Vagina (tissue), 2 donors: ENCODE data around the gene LRRC3. TPM values are rescaled to one million over a fixed set of nuclear protein-coding genes. Genes with fewer than 3 reads are reported as not detected.

ENCODE experiments used
- DNase-seq, 2 donors: peaks; one replicate each; pipeline ENCODE4 v3.0.0-alpha.2; 2017; ENCODE audit errors: extremely low spot score in 2 of 2
- H3K27ac ChIP-seq: fragments of 200-600 bp; sonication (generic); one replicate; pipeline ENCODE4 v1.5.1; 2019
- H3K27me3 ChIP-seq: fragments of 200-600 bp; sonication (generic); one replicate; pipeline ENCODE4 v1.5.1; 2019
- H3K36me3 ChIP-seq, 2 donors: fragments of 200-600 bp; sonication (generic); one replicate each; pipeline ENCODE4 v1.5.1; 2017 to 2019
- H3K4me1 ChIP-seq: fragments of 200-600 bp; sonication (generic); one replicate; pipeline ENCODE4 v1.5.1; 2019
- H3K4me3 ChIP-seq, 2 donors: fragments of 200-600 bp; sonication (generic); 1 replicate in 1 of 2; 2 replicates in 1 of 2; pipeline ENCODE4 v1.5.1; 2016 to 2019
- H3K9me3 ChIP-seq: fragments of 200-600 bp; sonication (generic); one replicate; pipeline ENCODE4 v1.5.1; 2019
- POLR2A ChIP-seq, 2 donors: fragments of 450-650 bp; IDR thresholded peaks; one replicate each; pipeline ENCODE4 v1.6.1; 2017; ENCODE audit warnings: antibody characterized with exemption in 2 of 2, mild to moderate bottlenecking in 2 of 2, moderate library complexity in 2 of 2
- POLR2AphosphoS5 ChIP-seq, 2 donors: sonication (generic); formaldehyde crosslinking; IDR thresholded peaks; one replicate each; pipeline ENCODE4 v1.9.0; 2017; ENCODE audit warnings: antibody characterized with exemption in 2 of 2, mild to moderate bottlenecking in 2 of 2, low read depth in 1 of 2; ENCODE audit not compliant: insufficient read depth in 1 of 2
- intact Hi-C: fragments of 100-400 bp; cut with DNase I; formaldehyde crosslinking; loops from one replicate; pipeline ENCODE4 v1.15.1; 2023
- total RNA-seq: library from RNA; depleted of rRNA; stranded (reverse); fragments of >200 nt; gene quantifications from one replicate; pipeline ENCODE4 v1.2.3, GENCODE V29; 2016
- TF ChIP-seq, protein P1 (sequence below), 3 experiments: fragments of 450-650 bp in 2 of 3; fragments of 200-600 bp in 1 of 3; sonication (generic) in 1 of 3; IDR thresholded peaks; one replicate each; pipeline ENCODE4 v1.5.1; 2017 to 2019; ENCODE audit warnings: antibody characterized with exemption in 3 of 3, mild to moderate bottlenecking in 2 of 3, moderate library complexity in 2 of 3

The LRRC3 gene
- total RNA-seq, 1 donor from 2014 or later: 2.5 TPM

DNA sequence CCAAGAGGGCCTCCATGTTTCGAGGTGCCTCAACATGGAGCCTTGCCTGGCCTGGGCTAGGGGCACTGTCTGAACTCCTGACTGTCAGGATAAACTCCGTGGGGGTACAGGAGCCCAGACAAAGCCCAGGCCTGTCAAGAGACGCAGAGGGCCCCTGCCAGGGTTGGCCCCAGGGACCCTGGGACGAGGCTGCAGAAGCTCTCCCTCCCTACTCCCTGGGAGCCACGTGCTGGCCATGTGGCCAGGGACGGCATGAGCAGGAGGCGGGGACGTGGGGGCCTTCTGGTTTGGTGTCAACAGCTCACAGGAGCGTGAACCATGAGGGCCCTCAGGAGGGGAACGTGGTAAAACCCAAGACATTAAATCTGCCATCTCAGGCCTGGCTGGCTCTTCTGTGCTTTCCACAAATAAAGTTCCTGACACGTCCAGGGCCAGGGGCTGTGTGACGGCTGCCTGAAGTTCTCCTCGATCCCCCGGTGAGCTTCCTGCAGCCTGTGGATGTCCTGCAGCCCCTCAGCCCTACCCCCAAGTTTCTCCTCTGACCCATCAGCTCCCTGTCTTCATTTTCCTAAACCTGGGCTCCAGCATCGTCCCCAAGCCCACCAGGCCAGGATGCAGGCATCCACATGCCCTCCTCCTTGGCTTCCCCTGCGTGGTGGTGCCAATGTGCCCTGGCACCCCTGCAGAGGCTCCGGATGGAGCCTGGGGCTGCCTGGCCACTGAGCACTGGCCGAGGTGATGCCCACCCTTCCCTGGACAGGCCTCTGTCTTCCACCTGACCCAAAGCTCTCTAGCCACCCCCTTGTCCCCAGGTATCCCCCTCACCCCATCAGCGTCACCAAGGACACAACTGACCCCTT lies 12.8 kb upstream of the LRRC3 start:
- H3K4me3 ChIP-seq: no peak overlapping the region
- H3K27me3 ChIP-seq: no peaks in the 10 kb centered on the region
- H3K9me3 ChIP-seq: no peaks in the 10 kb centered on the region
- DNase-seq: no peak
- intact Hi-C loops: no loop called here
- no peaks in the 10 kb centered on the region for H3K4me1 ChIP-seq
- TF ChIP-seq, protein P1, sequence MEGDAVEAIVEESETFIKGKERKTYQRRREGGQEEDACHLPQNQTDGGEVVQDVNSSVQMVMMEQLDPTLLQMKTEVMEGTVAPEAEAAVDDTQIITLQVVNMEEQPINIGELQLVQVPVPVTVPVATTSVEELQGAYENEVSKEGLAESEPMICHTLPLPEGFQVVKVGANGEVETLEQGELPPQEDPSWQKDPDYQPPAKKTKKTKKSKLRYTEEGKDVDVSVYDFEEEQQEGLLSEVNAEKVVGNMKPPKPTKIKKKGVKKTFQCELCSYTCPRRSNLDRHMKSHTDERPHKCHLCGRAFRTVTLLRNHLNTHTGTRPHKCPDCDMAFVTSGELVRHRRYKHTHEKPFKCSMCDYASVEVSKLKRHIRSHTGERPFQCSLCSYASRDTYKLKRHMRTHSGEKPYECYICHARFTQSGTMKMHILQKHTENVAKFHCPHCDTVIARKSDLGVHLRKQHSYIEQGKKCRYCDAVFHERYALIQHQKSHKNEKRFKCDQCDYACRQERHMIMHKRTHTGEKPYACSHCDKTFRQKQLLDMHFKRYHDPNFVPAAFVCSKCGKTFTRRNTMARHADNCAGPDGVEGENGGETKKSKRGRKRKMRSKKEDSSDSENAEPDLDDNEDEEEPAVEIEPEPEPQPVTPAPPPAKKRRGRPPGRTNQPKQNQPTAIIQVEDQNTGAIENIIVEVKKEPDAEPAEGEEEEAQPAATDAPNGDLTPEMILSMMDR (IDR thresholded peaks at IDR 0.05): no peak
- TF ChIP-seq POLR2AphosphoS5 (IDR thresholded peaks at IDR 0.05; ENCODE audit: insufficient read depth in 1 of 2, low read depth in 1 of 2): no peak
- no peak for TF ChIP-seq POLR2A (IDR thresholded peaks at IDR 0.05)
- no peaks in the 10 kb centered on the region for H3K36me3 ChIP-seq
- no peak overlapping the region for H3K27ac ChIP-seq

DNA sequence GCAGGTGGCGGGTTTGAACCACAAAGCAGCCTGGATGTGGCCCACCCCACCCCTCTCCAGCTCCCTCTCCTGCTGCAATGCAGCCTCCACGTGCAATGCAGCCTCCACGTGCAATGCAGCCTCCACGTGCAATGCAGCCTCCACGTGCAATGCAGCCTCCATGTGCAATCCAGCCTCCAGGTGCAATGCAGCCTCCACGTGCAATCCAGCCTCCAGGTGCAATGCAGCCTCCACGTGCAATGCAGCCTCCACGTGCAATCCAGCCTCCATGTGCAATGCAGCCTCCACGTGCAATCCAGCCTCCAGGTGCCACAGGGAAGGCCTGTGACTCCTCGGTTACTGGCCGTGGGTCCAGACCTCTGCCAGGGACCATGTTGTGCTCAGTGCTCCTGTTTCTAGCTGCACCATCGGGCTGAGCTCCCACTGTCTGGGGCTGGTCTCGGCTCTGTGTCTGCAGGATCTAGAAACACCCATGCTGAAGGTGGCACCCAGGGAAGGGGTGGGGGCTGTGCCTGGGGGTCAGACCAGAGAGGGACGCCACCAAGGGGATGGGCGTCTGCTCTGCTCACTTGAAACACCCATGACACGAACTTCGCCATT lies 11.9 kb upstream of the LRRC3 start:
- no peaks in the 10 kb centered on the region for H3K27me3 ChIP-seq
- intact Hi-C loops: no loop called here
- H3K4me3 ChIP-seq: no peak overlapping the region
- no peaks in the 10 kb centered on the region for H3K9me3 ChIP-seq
- TF ChIP-seq POLR2A (IDR thresholded peaks at IDR 0.05) (no peak), POLR2AphosphoS5 (IDR thresholded peaks at IDR 0.05; ENCODE audit: insufficient read depth in 1 of 2, low read depth in 1 of 2) (no peak)
- TF ChIP-seq, protein P1 (IDR thresholded peaks at IDR 0.05): no peak
- no peaks in the 10 kb centered on the region for H3K36me3 ChIP-seq
- no peak for DNase-seq
- H3K4me1 ChIP-seq: no peaks in the 10 kb centered on the region
- H3K27ac ChIP-seq: no peak overlapping the region

DNA sequence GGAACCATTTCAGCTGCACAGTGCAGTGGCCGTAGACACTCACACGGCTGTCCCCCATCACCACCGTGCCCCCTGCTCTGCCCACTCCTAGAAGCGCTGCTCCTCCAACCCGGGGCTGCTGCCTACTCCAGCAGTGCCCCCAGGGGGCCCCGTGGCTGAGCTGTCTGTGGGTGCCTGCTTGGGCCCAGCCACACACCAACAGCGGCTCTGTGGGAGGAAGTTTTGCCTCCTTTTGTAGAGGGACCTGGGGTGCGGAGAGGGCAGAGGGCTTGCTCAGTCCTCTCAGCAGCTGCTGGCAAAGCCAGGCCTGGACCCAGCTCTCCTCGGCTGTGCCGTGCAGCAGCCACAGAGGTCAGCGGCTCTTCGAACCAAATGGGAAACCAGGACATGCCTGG lies 11.4 kb upstream of the LRRC3 start:
- TF ChIP-seq POLR2A (IDR thresholded peaks at IDR 0.05): no peak
- TF ChIP-seq, protein P1 (IDR thresholded peaks at IDR 0.05): no peak
- TF ChIP-seq POLR2AphosphoS5 (IDR thresholded peaks at IDR 0.05; ENCODE audit: insufficient read depth in 1 of 2, low read depth in 1 of 2): no peak
- DNase-seq: no peak
- intact Hi-C loops: no loop called here
- H3K27ac ChIP-seq: no peak overlapping the region
- H3K9me3 ChIP-seq: no peaks in the 10 kb centered on the region
- no peak overlapping the region for H3K4me3 ChIP-seq
- no peaks in the 10 kb centered on the region for H3K4me1 ChIP-seq
- no peaks in the 10 kb centered on the region for H3K27me3 ChIP-seq
- H3K36me3 ChIP-seq: no peaks in the 10 kb centered on the region

DNA sequence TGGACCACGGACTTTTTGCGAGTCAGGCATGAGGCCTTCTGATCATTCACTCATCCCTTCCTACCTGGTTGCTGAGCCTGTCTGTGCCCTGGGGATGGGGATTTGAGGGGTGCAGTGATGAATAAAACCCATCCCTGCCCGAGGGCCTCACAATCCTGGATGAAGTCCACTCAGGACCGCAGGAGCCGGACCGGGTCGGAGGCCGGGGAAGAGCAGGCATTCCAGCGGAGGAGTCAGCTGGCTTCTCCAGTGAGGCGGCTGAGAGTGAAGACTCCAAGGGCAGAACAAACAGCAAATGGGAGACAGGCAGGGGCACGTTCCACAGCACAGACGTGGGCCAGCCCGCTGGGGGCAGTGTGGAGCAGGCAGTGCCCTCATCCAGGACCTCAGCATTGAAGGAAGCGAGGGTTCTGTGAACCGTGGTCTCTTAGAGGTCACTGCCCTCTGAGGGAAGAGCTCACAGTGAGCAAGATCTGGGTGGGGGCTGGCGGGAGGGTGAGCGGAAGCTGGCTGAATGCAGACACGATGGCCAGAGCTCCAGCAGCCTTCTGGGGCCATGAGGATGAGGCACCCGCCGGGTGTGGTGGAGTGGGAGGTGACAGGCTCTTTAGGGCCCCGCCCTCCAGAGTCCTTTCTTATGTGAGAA lies 10.9 kb upstream of the LRRC3 start:
- intact Hi-C loops: no loop called here
- TF ChIP-seq, protein P1 (IDR thresholded peaks at IDR 0.05): no peak
- no peak for TF ChIP-seq POLR2AphosphoS5 (IDR thresholded peaks at IDR 0.05; ENCODE audit: insufficient read depth in 1 of 2, low read depth in 1 of 2)
- TF ChIP-seq POLR2A (IDR thresholded peaks at IDR 0.05): no peak
- DNase-seq: no peak
- H3K27ac ChIP-seq: no peak overlapping the region
- H3K4me3 ChIP-seq: no peak overlapping the region
- no peaks in the 10 kb centered on the region for H3K36me3 ChIP-seq
- no peaks in the 10 kb centered on the region for H3K27me3 ChIP-seq
- no peaks in the 10 kb centered on the region for H3K4me1 ChIP-seq
- H3K9me3 ChIP-seq: no peaks in the 10 kb centered on the region
